GM19324 (cell line): ENCODE results near the gene NOTCH2.

Source experiments
- ATAC-seq: cut with Tn5 transposase; IDR thresholded peaks from one replicate; pipeline ENCODE4 v1.9.1; 2021; ENCODE audit warnings: mild to moderate bottlenecking, moderate library complexity; ENCODE audit not compliant: unreplicated experiment, low FRiP score

NOTCH2 gene

DNA sequence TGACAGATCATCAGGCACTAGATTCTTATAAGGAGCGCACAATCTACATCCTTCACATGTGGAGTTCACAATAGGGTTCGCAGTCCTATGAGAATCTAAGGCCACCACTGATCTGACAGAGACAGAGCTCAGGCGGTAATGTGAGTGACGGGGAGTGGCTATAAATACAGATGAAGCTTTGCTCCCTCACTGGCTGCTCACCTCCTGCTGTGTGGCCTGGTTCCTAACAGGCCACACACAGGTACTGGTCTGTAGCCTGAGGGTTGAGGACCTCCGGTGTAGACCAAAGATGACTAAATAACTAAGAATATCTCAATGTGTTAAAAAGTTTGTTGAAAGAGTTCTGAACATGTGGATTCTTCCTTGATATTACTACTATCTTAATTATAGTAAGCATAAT is 117.0 kb downstream of the NOTCH2 start:
- no peak for ATAC-seq

- peak; percentile 48 for ATAC-seq
Observed at GRCh38 chr1:119948342-119949214, 120.9 kb downstream of the NOTCH2 start.

GRCh38 chr1:119947468-119947867 is 122.0 kb downstream of the NOTCH2 start:
- no peak for ATAC-seq

- ATAC-seq, result no peak
Observed at GRCh38 chr1:119946724-119947123, 122.7 kb downstream of the NOTCH2 start.

DNA sequence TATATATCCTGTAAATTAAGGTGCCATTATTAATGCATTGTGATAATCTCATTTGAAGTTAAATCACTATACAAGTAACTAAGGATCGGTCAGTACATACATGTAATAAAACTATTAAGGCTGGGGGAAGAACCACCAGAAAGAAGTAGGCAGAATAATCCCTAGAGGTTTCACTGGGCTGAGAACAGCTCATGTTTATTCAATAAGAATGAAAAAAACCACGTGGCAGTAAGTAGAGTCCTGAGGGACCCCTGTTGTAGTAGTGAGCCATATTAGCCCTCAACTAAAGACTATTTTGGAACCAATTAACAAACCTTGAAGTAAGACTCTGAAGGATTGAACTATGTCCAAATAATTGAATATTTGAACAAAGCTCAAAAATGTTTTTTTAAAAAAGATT is 126.2 kb downstream of the NOTCH2 start:
- no peak for ATAC-seq

GRCh38 chr1:119941392-119941791 is 128.1 kb downstream of the NOTCH2 start:
- ATAC-seq, result no peak

DNA sequence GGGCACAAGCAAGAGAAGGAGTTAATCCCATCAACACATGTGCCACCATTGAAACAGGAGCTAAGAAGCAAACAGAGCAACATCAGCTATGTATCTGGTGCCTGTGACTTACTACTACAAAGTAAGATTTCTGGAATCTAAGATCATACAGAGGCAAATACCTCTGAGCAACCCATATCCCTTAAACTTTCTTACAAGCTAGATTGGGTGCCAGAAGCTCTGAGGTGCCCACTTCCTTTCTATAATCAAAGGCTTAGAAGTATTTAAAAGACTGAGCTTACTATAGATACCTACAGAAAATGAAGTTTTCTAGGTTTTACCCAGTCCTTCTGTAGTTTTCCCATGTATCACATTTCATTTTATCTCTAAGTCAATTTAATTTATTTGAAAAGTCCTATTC is 128.8 kb downstream of the NOTCH2 start:
- ATAC-seq, result no peak

- ATAC-seq, result no peak
Observed at GRCh38 chr1:119937198-119937597, 132.3 kb downstream of the NOTCH2 start.

DNA sequence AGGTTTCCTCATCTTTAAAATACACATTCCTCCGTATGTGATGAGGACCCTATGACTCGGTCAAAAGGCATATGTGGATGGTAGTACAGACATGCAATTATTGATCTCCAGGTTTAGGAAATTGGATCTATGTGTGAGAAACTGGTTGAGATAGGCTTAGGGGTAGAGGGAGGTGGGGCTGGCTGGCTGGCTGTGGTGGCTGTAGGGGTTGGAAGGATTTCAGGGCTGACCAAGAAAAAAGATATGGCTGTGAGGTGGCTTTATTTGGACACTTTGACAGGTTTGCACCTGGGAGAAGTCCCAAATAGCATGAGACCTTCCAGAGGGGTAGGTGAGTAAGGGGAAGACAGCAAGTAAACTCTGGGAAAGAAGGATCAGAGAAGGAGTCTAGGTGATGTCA is 133.5 kb downstream of the NOTCH2 start:
- ATAC-seq, result no peak

GRCh38 chr1:119935373-119935772 is 134.1 kb downstream of the NOTCH2 start:
- no peak for ATAC-seq

GRCh38 chr1:119933397-119933796 is 136.1 kb downstream of the NOTCH2 start:
- ATAC-seq, result no peak

GRCh38 chr1:119929643-119930315 is 139.7 kb downstream of the NOTCH2 start:
- no peak for ATAC-seq

DNA sequence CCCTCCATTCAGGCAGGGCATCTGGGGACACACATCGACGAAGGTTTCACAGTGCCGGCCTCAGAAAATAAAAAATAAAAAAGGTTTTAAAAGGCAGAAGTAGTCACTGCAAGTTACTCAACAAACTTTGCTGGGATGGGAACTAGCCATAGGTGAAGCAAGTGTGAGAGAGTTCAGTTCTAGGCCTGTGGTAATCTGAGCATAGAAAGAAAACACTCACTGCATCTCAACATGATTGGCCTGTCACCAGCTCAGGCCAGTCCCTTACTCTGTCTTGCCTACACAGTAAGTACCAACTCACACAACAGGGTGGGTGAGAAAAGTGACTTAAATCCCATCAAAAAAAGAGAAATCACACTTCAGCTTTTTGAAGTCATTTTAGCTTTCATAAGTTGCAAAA is 142.9 kb downstream of the NOTCH2 start:
- ATAC-seq, result no peak

- no peak for ATAC-seq
Observed at GRCh38 chr1:119924948-119925898, 144.2 kb downstream of the NOTCH2 start.

DNA sequence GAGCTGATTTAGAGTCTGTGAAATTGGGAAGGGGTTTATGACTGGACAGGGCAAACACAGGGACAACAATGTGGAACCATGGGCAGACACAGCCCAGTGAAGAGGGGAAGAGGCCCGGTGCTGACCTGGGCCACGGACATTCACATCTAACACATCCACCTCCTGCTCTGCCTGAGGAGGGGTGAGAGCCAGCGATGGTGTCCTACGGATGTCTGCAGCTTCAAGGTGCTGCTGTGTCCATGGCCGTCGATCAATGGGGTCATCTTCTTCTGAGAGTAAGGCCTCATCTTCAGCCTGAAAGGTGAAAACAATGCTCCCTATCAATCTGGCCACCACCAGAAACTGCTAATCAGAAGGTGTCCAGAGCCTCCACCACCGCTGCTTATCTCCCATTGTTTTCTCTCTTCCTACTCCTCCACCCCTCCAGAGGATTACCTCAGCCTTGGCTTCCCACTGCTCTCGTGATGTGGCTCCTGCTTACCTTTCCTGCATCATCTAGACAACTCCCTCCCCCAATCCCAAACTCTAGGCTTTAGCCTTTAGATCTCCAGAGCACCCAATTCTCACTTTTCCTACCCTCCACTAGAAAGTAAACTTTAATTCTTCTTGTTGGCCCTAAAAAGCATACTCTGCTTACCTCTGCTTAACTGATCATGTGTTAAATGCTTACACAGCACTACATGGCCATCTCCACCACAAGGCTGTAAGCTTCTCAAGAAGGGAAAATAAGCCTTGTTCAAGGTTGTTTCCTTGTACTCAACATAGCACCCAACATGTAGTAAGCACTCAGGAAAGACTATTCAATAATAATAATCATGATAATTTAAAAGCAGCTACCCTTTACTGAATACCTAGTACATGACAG is 149.1 kb downstream of the NOTCH2 start:
- no peak for ATAC-seq

DNA sequence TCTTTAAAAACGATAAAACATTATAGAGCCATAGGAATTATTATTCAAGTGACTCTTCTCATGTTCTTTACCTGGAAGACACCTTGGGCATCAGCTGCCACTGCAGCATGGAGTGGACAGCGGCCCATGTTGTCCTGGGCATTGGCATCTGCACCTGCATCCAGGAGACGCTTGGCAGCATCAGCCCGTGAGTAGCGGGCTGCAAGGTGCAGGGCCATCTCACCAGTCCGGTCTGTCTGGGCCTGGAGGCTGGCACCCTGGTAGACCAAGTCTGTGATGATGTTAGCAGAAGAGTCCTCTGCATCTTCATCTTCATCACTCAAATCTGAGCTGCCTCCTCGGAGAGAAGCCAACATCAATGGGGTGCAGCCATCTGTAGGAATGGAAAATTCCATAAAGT is 150.2 kb downstream of the NOTCH2 start:
- no peak for ATAC-seq

DNA sequence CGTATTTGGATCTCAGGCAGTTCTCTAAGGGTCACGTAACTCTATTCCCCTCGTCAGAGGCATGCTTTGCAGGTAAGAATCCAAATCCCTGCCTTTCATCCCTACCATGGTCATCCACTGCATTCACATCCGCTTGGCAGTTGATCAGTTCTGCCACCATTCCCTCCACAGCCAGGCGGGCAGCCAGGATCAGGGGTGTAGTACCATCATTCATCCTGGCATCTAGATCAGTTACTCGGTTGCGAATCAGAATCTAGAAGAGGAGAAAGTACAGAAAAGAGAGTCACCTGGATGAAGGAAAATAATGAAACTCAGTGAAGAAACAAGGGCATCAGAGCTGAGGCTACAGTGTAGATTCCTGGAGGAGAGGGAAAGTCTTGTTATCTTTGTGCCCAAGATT is 151.2 kb downstream of the NOTCH2 start:
- no peak for ATAC-seq

DNA sequence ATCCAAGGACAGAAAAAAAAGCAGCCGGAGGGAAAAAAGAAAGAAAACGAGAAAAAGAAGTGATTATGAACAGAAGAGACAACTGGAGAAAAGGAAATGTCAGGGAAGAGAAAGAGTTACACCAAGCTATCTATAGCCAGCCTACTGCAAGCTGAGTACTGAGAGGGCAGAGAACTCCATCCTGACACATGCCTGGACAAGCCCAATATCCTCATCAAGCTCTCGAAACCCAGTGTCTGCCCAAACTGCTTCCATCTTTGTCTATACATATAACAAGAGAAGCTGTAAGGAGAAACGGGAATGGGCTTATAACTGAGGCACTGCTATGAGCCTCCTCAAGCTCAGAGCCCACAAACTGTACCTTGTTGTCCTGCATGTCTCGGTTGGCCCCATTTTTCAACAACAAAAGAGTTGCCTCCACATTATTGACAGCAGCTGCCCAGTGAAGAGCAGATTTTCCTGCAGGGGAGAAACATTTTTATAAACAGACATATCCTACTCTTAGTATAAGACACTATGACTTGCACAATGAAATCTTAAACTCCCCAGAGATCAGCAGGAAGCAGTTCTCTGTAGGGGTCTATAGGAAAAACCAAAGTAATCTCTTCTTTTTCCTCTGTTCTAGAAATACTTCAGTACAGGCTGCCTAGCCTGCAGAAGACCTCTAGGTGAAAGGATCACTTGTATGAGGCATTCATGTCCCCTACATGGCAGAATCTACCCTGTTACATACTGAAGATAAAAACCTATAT is 152.0 kb downstream of the NOTCH2 start:
- ATAC-seq, result no peak

- no peak for ATAC-seq
Observed at GRCh38 chr1:119915517-119915916, 153.9 kb downstream of the NOTCH2 start.
